GM12892 (cell line): ENCODE data around the gene TSEN54.

Experiments
- POLR2A ChIP-seq: IDR thresholded peaks from 2 replicates; pipeline ENCODE4 v1.6.1; 2011; ENCODE audit warnings: low read depth, low read length, control low read depth
- POLR2AphosphoS5 ChIP-seq: IDR thresholded peaks from 2 replicates; pipeline ENCODE4 v1.6.1; 2011; ENCODE audit warnings: low read depth, low read length, control low read depth

DNA sequence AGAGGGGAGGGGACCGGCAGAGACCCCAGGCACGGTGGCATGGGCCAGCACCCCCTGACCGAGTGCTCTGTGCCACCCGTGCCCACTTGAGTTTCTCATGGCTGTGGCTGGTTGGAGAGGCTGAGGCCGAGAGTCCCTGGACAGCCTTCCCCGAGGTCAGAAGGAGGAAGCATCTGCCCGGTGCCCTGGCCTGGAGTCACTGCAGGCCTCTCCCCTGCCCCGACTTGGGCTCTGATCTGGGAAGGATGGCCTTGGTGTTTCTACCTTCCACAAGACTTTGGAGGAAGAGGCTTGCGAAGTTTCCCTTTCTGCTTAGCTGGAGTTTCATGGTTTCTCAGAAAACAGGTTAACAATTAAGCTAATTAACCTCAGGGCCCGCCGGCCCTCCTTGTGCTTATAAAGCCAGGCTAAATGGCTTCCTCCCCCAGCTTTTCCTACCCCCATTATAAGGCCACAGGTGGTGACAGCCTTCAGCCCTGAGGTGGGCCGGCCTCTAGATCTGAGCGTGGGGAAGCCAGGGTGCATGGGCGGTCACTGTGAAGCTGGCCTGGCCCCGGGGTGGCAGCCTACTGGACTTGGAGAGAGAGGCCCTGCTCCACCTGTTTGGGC lies 26.5 kb downstream of the TSEN54 start:
- TF ChIP-seq POLR2AphosphoS5, result no peak
- no peak for TF ChIP-seq POLR2A
